ENCODE results near the gene RBM33.

RBM33 gene

DNA sequence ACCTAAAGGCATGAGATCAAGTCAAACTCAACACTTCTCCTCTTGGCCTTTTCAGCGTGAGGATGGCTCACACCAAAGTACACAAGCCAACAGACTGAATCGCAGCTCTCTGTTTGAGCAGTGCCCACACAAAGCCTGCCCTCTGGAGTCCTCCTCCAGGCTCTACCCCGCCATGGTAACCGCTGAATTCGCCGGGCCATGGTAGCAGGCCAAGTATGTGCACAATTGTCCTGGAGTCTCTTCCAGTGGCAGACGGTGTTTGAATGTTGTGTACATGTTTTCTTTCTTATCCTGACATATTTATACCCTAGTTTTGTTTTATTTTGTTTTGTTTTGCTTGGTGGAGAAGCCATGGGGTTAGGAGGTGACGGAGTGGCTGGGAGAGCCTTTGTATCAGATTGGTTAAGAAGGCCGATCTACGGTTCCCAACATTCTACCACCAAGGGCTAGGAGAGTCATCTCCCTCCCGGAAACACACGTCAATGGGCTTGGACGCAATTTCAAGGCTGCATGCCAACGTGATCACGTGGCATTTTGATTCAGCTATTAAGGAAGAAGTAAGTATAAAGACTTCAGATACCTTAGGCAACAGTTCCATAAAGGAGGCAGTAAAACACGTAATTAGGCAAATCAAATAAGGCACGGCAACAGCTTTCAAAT lies 179.9 kb downstream of the RBM33 start:
- no peak for DNase-seq (ENCODE audit: low read depth)

DNA sequence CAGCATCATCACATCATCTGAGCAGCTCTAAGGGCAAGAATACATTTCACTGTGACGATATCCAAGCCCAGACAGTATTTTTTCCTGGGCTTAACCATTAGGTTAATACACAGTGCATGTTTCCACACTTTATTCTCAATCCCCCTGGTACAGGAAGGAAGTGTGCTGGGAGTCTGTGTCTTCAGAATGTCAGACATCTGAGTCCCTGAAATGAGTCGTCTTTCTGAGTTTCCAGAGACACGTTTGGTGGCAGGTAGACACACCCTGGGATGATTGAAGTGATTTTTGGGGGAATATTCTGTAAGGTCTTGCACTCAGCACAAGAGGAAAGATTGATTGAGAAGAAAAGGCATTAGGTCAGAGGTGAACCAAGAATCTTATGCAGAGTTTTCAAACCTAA lies 180.9 kb downstream of the RBM33 start:
- no peak for DNase-seq (ENCODE audit: low read depth)

DNA sequence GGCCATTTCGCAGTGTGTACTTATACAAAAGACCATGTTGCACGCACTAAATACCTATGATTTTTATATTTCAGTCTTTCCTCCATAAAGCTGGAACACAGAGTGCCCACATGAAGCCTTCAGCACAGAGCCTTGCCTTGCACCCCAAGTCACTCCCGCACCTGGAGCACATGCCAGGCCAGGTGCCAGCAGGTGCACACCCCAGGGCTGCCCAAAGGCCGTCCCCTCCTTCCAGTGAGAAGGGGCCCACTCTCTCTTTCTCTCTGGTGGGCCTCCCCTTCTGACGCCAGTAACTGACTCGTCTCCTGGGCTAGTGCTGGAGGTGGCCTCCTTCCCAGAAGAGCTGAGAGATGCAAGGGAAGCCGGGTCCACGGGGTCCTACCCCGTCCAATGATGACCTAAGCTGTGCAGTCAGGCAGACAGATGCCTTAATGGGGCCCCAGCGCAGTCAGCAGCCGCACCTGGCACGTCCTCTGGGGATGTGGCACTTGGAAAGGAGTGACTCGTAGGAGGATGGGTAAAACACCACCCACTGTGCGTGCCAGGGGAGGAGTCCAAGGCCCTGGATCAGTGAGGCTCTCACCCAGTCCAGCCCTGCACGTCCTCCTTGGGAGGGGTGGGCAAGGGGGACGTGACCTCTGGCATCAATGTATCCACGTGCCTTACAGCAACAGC lies 185.5 kb downstream of the RBM33 start:
- no peak for DNase-seq (ENCODE audit: low read depth)
